ENCODE data around the gene SRGN. TPM values are rescaled to one million over a fixed set of nuclear protein-coding genes. Genes with fewer than 3 reads are reported as not detected.

The SRGN gene
- total RNA-seq, 1 donor from 2014 or later, result not detected

DNA sequence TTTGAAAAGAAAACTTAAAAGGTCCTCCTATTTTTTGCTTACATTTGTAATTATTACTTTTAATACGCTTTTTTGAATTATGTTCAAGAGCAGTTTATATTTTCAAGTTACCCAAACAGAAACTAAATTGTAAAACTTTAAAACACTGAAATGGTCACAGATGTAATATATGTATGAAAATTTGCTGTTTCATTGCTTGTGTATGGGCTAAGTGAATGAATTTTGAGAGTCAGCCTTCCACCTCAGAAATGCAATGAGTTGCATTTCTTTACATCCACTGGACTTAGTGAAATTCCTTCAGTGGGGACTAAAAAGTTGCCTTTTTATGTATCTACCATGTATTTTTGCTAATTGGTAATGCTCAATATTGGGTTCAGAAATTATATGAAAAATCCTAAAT lies 37.7 kb downstream of the SRGN start:
- H3K36me3 ChIP-seq, result no peaks in the 10 kb centered on the region
- H3K27me3 ChIP-seq, result no peaks in the 10 kb centered on the region
- peaks cover 8% of the 10 kb centered on the region for H3K4me1 ChIP-seq
- peak overlapping the region; percentile 83 for H3K4me2 ChIP-seq
- no peak for TF ChIP-seq CTCF (IDR thresholded peaks at IDR 0.05)
- TF ChIP-seq EZH2phosphoT487 (IDR thresholded peaks at IDR 0.05), result no peak
- TF ChIP-seq EZH2 (IDR thresholded peaks at IDR 0.05), result no peak
- H3K27ac ChIP-seq, result no peak overlapping the region
- peaks cover 24% of the 10 kb centered on the region for H4K20me1 ChIP-seq (ENCODE audit: low read depth)
- H2AFZ ChIP-seq (replicated peaks), result no peak overlapping the region
- H3K79me2 ChIP-seq (ENCODE audit: low read depth), result peaks cover 62% of the 10 kb centered on the region
- H3K9me3 Mint-ChIP-seq, result no peaks in the 10 kb centered on the region
- H3K4me3 ChIP-seq, result peak overlapping the region; percentile 92
- DNase-seq (ENCODE audit: low spot score), result no peak
- no peak overlapping the region for H3K27ac Mint-ChIP-seq
- H3K4me1 Mint-ChIP-seq, result peaks cover 26% of the 10 kb centered on the region
- no peak overlapping the region for H3K9ac ChIP-seq
- H3K4me3 Mint-ChIP-seq, result peak overlapping the region; percentile 99
- H3F3A ChIP-seq (ENCODE audit: low read depth), result peaks cover 28% of the 10 kb centered on the region
- no peaks in the 10 kb centered on the region for H3K36me3 Mint-ChIP-seq
- H3K9me3 ChIP-seq (ENCODE audit: low read depth), result no peaks in the 10 kb centered on the region
- peaks cover 6% of the 10 kb centered on the region for H3K27me3 Mint-ChIP-seq (ENCODE audit: insufficient read depth, low read depth)

- H4K20me1 ChIP-seq (ENCODE audit: low read depth), result peaks cover 31% of the 10 kb centered on the region
- no peak overlapping the region for H2AFZ ChIP-seq (replicated peaks)
- H3K9ac ChIP-seq, result no peak overlapping the region
- H3K79me2 ChIP-seq (ENCODE audit: low read depth), result peaks cover 92% of the 10 kb centered on the region
- H3K27ac ChIP-seq, result no peak overlapping the region
- no peak overlapping the region for H3K4me3 ChIP-seq
- peaks cover 14% of the 10 kb centered on the region for H3K36me3 ChIP-seq
- no peak for TF ChIP-seq EZH2 (IDR thresholded peaks at IDR 0.05)
- TF ChIP-seq EZH2phosphoT487 (IDR thresholded peaks at IDR 0.05), result no peak
- no peak for TF ChIP-seq CTCF (IDR thresholded peaks at IDR 0.05)
- H3K27me3 ChIP-seq, result no peaks in the 10 kb centered on the region
- H3K4me1 Mint-ChIP-seq, result peaks cover 17% of the 10 kb centered on the region
- H3K36me3 Mint-ChIP-seq, result peaks cover 4% of the 10 kb centered on the region
- DNase-seq (ENCODE audit: low spot score), result no peak
- no peaks in the 10 kb centered on the region for H3K9me3 ChIP-seq (ENCODE audit: low read depth)
- no peaks in the 10 kb centered on the region for H3K27me3 Mint-ChIP-seq (ENCODE audit: insufficient read depth, low read depth)
- H3K4me3 Mint-ChIP-seq, result no peak overlapping the region
- no peak overlapping the region for H3K27ac Mint-ChIP-seq
- H3K4me2 ChIP-seq, result no peak overlapping the region
- H3K4me1 ChIP-seq, result peaks cover 4% of the 10 kb centered on the region
- peaks cover 10% of the 10 kb centered on the region for H3F3A ChIP-seq (ENCODE audit: low read depth)
- H3K9me3 Mint-ChIP-seq, result no peaks in the 10 kb centered on the region
Measured at GRCh38 chr10:69130251-69130650, 42.3 kb downstream of the SRGN start.

DNA sequence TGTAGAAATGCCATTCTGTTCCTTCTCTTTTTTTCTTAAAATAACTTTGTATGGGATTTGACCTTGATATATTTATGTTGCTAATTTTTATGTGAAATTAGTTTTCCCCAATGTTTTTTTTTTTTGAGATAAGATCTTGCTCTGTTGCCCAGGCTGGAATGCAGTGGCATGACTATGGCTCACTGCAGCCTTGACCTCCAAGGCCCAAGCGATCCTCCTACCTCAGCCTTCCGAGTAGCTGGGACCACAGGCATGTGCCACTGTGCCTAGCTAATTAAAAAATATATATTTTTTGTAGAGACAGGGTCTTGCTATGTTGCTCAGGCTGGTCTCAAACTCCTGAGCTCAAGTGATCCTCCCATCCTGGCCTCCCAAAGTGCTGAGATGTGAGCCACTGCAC lies 52.1 kb downstream of the SRGN start:
- H3K4me3 Mint-ChIP-seq, result no peak overlapping the region
- TF ChIP-seq CTCF (IDR thresholded peaks at IDR 0.05) (no peak), EZH2 (IDR thresholded peaks at IDR 0.05) (no peak), EZH2phosphoT487 (IDR thresholded peaks at IDR 0.05) (no peak)

More for the DNA sequence above, 52.1 kb downstream of the SRGN start:
- Histone ChIP-seq H2AFZ (replicated peaks) (no peak overlapping the region), H3K36me3 (no peaks in the 10 kb centered on the region), H3K27ac (no peak overlapping the region), H3F3A (ENCODE audit: low read depth) (no peaks in the 10 kb centered on the region), H3K4me2 (no peak overlapping the region), H4K20me1 (ENCODE audit: low read depth) (peaks cover 36% of the 10 kb centered on the region), H3K9me3 (ENCODE audit: low read depth) (no peaks in the 10 kb centered on the region), H3K4me1 (no peaks in the 10 kb centered on the region), H3K4me3 (no peak overlapping the region), H3K9ac (no peak overlapping the region), H3K79me2 (ENCODE audit: low read depth) (peaks cover 87% of the 10 kb centered on the region), H3K27me3 (no peaks in the 10 kb centered on the region)
- no peaks in the 10 kb centered on the region for H3K4me1 Mint-ChIP-seq
- no peak overlapping the region for H3K27ac Mint-ChIP-seq
- peaks cover 4% of the 10 kb centered on the region for H3K36me3 Mint-ChIP-seq
- H3K9me3 Mint-ChIP-seq, result no peaks in the 10 kb centered on the region
- peaks cover 2% of the 10 kb centered on the region for H3K27me3 Mint-ChIP-seq (ENCODE audit: insufficient read depth, low read depth)
- DNase-seq (ENCODE audit: low spot score), result no peak

All from neural progenitor cell (in vitro differentiated cells).